ENCODE measurements around the gene KCNC1.

DNA sequence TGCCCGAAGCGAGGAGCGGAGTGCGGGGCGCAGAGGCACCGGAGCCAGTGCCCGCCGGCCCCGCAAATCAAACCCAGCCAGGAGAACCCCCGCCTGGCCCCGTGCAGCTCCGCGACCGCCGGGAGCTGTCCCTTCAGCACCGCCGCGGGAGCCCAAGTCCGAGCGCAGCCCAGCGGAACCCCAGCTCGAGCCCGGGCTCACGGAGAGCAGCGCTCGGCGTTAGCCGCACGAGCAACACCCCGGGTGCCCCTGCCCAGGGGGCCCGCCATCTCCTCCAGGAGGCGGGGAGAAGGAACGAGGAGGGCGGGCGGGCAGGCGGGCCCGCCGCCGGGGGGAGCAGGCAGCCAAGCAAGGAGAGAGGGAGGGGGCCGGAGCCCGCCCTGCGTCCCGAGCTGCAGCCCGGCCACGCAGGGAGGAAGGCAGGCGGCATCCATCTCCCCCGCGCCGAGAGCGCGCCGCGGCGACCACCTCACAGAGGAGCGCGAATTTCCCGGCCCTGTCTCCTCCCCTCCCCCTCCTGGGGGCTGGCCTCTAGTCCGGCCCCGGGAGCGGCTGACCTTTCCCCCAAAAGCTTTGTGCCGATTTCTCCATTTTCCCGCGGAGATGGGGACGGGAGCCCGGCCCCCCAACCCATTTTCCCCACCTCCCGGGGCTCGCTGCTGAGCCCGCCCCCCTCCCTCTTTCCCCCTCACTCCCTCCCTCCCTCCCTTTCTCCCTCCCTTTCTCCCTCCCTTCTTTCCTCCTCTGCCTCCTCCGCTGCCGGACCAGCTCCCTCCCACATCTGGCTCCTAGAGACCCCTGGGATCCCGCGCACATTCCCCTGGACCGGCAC, 621 bp downstream of the KCNC1 start:
- TF ChIP-seq POLR2A (IDR thresholded peaks at IDR 0.05; ENCODE audit: low read depth, low read length) (no peak), POLR2AphosphoS5 (IDR thresholded peaks at IDR 0.05; ENCODE audit: low read depth, low read length) (no peak), SPI1 (IDR thresholded peaks at IDR 0.05; ENCODE audit: low read depth, low read length) (no peak)
